Kidney tubule cell (primary cell): ENCODE data around the gene ACTL10.

ENCODE experiments used
- DNase-seq: peaks from one replicate; pipeline ENCODE4 v3.0.0-alpha.2; 2018; ENCODE audit warnings: low spot score

The ACTL10 gene

DNA sequence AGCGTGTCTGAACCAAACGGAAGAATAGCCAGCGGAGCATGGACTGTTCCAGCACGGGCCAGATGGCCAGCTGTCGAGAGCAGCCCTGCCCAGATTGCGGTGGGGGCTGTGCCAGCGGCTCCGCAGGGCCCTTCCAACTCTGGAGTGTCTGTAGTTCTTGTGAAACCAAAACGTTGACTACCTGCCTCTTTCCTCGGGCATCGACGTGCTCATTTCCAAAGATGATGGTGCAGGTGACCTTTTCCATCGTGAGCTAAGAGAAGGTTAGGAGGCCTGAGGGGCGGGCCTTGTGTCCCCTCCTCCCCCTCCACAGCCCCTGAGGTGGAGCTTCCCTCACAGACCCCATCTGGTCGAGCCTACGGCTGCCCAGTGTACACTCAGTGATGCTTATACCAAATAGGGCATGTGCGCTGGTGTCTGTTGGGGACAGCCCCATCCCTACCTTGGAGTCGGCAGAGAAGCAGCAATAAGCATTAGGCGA lies 17.5 kb upstream of the ACTL10 start:
- no peak for DNase-seq

DNA sequence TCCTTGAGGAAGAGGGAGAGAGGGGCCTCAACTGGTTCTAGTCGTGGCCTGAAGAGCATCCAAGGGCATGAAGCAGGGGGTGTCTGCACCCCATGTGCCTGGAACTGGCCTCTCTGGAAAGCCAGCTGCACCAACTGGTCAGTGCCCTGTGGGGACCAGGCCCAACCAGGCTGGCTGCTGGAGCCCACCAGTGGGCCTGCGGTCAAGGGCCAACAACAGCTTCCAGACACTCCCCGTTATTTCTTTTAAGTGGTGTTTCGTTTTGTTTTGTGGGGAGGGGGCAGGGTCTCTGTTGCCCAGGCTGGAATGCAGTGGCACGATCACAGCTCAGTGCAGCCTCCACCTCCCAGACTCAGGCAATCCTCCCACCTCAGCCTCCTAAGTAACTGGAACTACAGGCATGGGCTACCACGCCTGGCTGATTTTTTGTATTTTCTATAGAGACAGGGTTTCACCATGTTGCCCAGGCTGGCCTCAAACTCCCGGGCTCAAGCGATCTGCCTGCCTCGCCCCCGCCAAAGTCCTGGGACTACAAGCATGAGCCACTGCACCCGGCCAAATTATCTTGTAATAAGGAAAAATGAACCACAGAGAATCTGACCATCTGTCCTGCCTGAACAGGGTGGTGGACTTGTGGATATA lies 16.5 kb upstream of the ACTL10 start:
- no peak for DNase-seq

DNA sequence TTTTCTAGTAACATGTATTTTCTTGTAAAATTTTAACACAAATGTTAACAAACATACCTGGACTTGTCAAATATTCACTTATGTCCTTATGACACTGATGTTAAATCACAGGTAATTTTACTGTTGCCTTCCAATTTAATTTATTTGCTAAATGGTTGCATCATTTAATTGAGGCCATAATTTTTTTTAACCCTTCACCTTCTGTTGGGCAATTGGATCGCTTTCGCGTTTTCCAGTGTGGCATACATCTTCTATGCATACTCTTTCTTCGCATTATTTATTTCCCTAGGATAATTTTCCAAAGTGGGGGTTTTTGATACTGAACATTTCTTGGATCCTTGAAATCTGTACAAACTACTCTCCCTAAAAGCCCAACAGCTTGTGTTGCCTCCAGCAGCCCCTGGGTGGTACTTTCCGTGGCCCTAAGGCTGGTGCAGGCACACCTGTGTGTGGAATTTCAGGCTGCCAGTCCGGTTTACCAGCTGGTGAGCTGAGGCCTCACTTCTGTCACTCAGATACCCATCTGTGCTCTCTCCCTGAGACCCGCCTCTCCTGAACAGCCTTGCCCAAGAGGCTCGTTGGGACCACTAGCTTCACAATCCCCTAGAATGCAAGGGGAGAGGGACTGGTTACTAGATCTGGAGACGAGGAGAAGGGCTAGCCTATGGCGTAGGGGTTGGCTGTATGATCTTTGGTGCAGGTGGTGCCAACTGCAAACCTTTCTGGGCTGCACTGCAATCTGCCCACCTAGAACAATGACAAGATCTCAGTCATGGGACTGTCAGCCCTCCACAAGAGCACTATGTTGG lies 15.8 kb upstream of the ACTL10 start:
- DNase-seq, result no peak

DNA sequence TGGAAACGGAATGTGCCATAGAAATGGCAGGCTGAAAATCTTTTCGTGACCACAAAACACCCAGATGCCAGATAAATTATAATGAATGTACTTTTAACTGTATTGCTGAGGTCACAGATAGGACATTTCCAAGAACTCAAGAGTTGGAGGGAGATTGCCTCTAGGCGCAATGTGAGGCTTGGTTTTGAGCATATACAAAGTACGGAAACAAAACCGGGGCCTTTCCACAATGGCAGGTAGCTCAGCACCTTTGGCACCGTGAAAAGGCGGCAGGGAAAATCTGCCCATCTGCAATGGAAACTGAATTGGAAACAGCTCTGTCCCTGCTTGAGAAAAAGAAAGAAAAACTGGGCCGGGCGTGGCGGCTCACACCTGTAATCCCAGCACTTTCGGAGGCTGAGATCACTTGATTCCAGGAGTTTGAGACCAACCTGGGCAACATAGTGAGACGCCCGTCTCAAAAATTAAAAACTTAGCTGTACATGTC lies 15.1 kb upstream of the ACTL10 start:
- DNase-seq, result no peak

DNA sequence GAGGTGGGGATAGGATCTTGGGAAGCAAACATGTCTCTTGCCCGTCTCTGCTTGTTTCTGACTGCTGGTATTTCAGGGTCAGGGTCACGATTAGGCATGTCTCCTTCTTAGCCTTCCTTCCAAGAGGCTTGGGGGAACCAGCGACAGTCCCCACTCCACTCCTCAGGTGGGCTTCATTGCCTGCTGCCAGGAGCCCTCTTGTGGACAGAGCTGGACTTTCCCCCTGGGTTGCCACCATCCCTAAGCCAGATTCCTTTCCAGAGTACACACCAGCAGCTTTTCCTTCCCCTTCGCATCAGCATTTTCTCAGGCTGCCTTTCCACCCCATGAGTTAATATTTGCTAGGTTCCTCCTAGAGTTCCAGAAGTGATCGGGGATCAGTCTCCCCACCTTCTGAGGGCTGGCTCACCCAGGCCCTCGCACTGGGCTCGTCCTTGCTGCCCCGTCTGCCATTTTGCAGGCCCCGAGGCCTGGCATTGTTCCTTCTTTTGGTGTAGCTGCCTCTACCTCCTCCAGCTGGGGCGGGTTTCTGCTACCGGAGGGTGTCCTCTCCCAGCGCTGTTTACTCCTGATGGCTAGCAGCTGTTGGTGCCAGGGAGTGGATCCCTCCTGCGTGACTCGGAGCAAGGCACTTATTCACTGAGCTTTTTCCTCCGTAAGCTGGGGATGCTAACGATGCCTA lies 13.4 kb upstream of the ACTL10 start:
- peak; percentile 74 for DNase-seq

DNA sequence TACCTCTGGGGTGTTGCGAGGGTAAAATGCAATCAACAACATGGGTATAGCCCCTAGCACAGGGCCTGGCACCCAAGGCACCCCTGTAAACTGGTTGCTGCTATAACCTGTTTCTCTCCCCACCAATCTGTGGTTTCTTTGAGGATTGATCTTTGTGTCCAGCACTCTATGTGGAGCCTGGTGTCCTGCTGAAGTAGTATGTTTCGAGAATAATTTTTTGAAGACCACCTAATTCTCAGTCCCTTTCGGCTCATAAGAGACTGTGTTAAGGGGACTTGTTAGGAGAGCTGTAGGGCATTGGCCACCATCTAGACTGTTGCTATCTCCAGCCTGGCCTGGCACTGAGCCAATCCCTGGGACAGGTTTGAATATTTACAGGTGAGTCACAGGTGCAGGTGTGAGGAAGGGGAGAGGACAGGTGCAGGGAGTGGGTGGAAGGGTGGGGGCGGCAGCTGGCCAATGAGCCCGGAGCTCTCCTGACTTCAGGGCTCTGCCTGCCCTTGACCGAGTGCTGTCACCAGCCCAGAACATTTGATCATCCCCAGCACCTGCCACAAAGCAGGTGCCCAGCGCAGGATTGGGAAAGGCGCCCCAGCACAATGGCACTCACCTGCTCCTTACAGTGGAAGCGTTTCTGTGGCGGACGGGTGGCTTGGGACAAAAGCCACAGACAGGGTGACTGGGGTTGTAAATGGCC lies 12.7 kb upstream of the ACTL10 start:
- DNase-seq, result peak; percentile 84

DNA sequence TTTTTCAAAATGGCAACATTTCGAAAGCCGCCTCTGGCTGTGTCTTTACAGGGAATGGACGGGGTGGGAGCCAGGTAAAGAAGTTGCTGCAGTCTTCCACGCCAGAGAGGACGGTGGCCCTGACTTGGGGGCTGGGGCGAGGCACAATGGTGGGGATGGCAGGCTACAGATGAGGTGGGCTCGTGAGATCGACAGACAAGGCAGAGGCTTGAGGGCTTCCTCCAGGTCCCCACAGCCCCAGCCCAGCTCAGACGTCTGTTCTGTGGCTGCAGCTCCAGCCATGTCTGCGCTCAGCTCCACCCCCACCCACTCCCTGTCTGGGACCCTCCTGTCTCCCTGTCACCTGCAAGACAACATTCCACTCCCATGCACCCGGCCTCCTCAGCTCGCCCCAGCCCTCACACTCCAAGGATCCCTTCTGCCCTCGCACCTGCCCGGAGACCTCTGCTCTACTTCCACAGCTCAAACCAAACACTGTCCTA lies 12.0 kb upstream of the ACTL10 start:
- DNase-seq, result no peak

DNA sequence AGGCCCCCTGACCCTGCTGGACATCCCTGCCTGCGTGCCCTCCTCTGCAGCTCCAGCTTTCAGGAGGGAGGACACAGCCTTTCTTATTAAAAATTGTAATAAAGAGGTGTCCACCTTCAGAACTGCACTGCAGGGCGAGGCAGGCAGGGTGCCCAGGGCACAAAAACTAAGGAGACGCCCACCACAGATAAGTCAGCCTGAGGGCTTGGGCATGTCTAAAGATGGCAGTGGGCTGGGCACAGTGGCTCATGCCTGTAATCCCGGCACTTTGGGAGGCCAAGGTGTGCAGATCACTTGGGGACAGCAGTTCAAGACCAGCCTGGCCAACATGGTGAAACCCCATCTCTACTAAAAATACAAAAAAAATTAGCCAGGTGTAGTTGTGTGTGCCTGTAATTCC lies 11.6 kb upstream of the ACTL10 start:
- DNase-seq, result no peak

DNA sequence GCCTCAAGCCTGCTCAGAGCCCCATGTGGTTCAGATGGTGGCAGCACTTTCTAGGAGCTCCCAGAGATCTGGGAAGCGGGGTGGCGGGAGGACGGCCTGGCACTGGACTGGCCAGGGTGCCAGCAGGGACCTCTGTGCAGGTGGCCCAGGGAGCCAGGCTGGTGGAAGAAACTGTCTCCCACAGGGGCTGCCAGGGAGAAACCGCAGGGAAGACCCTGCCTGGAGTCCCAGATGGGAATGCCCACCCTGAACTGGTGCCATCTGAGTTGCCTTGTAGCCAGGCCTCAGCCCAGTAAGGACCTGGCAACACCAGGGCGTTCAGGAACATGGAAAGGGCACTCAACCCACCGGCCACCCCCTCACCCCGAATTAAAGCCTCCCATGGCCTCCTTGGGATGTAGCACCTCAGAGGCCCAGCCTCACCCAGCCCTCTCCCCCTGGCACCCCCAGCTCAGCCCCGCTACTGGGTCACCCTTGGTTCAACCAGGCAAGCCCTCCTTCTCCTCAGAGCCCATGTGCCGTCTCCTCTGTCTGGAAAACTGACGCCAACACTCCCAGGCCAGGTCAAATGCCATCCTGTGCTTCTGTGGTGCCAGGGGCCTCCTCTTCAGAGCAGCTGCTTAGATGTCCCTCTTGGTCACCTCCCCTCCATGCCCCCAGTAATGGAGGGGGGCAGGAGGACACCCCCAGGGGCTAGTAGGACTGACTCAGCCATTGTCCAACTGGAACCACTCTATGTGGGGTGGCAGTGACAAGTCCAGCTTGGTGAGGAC lies 10.5 kb upstream of the ACTL10 start:
- DNase-seq, result no peak

DNA sequence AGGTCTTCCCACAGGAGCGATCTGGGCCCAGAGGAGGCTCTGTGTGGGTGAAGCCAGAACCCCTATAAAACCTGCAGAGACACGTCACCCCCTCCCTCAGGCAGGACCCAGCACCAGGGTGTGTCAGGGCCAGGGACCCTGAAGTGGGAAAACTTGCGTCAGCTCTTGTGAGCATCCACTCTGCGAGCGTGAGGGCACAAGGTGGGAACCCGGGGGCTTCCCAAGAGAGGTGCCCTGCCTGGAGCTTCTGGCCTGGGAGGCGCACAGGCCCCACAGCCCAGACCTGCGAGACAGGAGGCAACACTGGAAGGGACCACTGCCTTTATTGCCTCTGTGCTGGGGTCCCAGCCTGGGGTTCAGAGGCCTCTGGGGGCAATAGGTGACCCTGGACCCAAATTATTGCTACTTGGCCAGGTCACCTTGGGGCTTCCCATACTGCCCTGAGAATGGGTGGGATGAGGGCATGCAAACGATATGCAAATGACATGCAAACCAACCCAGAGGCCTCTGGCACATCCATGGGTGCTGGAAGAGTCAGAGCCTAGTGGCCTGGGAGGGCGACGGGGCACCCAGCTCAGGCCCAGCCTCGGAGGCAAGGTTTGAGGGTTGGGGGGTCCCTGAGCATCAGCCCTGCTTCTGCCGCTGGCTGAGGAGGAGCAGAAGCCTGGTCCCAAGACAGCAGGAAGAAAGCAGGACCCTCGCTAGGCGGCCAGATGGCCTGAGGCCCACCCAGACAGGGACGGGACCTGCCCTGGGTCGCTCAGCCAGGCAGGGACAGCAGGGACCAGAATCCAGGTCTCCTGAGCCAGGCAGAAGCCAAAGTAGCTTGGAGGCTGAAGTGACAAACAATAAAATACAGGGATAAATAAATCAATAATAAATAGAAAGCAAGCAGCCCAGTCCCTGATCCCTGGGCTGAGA lies 9.7 kb upstream of the ACTL10 start:
- DNase-seq, result no peak

DNA sequence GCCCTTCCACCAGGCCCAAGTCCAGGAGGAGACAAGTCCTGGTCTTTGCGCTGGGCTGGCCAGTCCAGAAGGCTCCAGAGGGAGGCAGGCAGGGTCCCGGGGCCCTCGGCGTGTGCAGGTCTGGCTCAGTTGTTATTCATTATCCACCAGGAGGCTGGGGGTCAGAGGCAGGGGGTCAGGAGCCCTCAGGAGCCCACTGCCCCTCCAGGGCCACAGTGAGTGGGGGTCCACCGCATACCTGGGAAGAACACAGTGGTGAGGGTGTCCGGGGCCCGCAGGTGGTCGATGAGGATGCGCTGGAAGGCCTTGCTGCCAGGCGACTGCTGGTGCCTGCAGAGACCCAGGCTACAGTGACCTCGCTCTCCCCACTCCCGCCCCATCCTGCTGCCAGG lies 9.0 kb upstream of the ACTL10 start:
- no peak for DNase-seq

DNA sequence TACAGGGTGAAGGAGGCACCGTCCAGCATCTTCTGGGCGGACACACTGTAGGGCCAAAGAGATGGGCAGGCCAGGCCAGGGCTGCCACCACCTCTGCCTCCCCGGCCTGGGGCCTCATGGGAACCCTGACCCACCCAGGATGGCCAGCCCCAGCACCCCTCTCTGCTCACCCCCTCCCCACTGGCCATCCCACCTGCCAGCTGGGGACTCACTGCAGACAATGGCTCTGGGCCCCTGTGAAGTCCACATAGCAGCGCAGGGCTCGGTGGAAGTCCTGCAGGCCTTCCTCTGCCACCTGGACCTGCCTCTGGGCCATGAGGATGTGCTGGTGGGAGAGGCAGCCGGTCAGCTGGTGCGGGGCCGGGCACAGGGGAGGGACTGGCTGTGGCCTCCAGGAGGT lies 8.2 kb upstream of the ACTL10 start:
- no peak for DNase-seq

DNA sequence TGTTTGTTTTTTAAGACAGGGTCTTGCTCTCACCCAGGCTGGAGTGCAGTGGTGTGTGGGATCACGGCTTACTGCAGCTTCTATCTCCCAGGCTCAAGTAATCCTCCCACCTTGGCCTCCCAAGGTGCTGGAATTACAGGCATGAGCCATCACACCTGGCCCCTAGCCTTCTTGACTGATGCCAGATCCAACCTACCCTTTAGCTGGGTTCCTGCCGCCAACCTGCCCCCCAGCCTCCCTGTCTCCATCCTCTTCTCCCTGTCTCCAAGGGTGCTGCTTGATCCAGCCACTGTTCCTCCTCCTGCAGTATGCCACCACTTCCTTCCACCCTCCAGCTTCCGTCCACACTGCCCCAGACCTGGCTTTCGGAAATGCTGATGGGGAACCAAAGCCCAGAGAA lies 7.8 kb upstream of the ACTL10 start:
- DNase-seq, result no peak

DNA sequence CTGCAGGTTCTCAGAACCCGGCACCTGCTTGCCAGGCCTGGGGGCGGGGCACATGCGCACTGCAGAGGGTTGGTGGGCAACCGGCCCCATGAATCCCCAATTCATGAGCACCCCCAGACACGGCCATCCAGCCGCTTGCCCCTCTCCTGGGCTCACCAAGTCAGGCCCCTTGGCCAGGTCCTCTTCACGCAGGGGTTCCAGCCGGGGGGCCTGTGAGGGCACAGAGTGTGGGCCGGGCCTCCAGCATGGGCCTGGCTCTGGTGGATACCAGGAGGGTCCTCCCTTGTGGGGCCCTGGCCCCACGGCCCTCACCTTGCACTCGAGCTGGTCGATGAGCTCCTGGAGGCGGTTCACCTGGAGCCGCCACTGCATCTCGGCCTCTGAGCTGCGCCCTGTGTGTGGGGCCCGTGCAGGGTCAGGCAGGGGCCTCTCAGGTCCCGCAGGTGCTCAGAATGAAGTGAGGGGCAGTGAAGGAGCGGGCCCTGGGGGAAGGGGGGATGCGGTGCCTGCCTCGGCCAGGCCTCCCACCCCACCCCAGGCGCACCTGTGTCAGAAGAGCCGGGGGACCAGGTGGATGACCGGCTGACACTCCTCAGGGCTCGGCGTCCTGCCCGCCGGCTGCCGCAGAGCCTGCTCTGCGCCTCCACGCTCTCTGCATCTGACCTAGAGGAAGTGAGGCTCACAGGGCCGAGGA lies 7.3 kb upstream of the ACTL10 start:
- no peak for DNase-seq

DNA sequence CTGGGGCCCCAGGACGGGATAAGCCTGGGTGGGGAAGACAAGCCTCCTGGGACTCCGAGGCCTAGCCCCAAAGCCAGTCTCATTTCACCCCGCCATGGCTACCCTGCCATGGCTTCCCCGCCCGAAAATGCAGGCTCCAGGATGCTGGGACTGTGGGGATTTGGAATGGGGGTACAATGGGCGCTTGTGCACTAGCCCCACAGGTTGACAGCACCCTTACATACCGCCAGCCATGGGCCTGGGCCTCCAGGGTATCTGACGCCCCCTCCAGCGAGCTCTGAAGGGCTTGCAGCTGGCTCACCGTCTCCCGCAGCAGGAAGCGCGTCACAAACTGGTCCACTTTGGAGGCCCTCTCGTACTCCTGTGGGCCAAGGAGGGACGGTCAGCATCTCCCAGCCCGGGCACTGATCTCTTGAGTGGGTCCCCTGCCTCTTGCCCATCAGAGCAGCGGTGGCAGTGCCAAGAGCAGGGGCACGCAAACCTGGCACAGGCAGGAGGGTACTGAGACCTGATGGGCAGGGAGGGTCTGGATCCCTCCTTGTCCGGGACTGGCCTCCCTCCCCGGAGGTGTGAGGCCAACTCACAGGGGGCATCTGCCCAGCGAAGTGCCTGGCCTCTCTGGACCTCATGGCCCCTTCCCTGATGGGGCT lies 6.6 kb upstream of the ACTL10 start:
- no peak for DNase-seq

DNA sequence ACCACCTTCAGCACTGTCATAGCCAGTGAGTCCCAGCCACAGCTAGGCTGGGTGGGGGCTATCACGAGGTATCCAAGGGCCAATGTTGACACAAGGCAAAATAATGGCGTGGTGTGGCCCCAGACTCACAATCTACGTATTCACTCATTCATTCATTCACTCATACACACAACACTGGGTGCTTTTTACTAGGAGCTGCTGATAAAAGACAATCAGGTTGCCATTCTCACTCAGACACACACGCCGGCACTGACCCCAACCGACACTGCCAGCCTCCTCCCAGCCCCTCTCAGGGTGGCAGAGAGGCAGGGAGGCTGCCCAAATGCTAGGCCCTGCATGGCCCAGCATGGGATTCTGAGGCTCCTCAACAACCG lies 6.1 kb upstream of the ACTL10 start:
- DNase-seq, result no peak

DNA sequence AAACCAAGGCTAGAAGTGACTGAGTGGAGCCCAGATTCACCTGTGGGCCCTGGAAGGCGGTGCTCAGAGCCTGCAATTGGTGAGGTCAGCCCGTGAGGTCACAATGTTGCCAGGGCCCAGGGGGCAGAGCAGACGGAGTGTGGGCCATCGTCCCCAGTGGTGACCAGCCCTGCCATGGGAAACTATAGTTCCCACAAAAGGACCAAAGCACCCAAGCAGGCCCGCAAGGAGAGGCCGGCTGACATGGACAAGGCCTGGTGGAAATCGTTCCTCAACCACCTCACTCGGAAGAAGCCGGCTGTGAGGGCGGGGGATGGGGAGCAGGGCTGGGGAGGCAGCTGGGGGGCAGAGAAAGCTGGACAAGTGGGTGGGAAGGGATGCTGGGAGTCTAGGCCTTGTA lies 4.6 kb upstream of the ACTL10 start, which contains the start of gene C20orf144:
Gene C20orf144 (plus strand): TSS at position 156 of the 400 bp plus-strand sequence. CDS start 19 bp downstream, at position 175.
- DNase-seq, result no peak

DNA sequence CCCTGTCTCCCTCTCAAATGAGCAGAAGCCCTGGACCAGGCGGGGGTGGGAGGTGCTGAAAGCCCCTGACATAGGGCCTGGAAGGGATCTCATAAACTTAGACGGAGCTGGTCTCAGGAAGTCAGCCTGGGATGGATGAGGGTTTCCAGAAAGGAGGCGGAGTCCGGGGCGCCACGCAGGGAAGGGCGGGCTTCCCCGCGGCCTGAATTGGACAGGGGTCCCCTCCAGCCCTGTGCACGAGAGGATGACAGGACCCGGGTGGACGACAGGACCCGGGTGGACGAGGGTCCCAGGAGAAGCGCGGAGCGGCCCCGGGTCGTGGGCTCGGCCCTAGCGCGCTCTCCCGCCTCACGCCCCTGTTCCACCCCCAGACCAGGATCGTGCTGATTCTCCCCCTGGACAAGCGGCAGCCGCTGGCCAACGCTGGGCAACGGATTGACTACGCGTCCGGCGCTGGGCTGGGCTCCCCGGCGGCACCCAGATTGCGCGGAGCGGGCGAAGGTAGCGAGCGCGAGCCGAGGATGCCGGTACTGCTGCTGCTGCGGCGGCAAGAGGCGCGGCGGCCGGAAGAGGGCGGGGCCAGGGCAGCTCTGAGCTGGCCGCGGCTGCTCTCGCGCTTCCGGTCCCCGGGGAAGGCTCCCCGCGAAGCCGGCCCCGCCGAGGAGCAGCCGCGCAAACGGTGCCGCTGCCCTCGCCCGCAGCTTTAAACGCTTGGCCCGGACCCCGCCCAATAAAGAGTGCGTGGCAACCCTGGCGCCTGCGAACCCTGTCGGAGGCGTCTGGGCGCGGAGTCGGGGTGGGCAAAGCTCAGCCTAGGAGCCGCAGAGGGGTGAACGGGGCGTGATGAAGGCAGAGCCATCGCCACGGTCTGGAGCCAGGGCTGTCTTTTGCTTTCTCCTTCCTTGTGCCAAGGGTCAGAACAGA lies 3.3 kb upstream of the ACTL10 start:
- peak; percentile 81 for DNase-seq
